Measurements from ENCODE around the gene ELP6.
"Not testable (repeated sequence)": the region's sequence is repeated elsewhere in the genome, so short reads cannot be mapped to it uniquely, and the experiment has no call there.

Gene ELP6

DNA sequence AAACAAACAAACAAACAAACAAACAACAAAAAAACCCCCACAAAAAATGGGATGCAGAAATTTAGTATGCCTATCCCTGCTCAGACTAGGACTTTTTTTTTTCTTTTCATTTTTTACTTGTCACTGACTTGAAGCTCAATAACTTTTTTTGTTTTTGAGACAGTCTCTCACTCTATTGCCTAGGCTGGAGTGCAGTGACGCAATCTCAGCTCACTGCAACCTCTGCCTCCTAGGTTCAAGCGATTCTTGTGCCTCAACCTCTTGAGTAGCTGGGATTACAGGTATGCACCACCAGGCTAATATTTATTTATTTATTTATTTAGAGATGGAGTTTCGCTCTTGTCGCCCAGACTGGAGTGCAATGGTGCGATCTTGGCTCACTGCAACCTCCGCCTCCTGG, 8.2 kb downstream of the ELP6 start:
- not testable (repeated sequence) for DNase-seq

DNA sequence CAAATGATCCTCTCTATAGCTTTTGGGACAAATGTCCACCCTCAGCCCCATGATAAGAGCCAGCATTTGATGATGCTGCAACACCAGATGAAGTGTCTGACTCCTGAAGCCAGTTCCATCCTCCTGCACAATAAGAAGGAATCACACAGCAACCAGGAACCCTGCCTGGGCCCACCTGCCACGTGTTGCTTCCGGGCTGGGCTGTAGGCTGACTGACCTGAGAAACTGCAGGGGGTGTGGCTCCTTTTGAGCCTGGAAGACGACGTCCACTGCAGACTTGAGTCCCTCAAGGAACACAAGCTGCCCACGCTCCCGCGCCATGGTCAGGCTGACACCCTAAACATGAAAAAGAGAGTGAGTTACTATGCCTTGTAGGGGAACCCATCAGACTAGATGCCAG, 9.4 kb downstream of the ELP6 start:
- DNase-seq, result no peak

DNA sequence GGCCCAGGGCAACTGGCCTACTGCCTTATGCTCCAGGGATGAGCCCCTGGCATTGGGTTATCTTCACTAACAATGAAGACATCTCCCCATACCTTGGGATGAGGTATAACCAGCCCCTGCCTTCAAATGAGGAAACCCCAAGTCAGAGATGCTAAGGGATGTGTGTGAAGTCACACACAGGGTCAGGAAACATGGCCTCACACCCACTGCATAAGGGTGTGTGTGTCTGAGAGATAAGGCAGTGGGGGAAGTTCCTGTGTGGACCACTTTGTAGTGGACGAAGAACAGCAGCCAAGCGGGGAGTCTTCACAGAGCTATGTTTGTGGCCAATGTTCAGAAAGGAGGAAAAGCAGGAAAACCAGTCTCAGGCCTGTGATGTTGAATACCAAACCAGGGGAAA, 10.5 kb downstream of the ELP6 start:
- DNase-seq, result no peak

DNA sequence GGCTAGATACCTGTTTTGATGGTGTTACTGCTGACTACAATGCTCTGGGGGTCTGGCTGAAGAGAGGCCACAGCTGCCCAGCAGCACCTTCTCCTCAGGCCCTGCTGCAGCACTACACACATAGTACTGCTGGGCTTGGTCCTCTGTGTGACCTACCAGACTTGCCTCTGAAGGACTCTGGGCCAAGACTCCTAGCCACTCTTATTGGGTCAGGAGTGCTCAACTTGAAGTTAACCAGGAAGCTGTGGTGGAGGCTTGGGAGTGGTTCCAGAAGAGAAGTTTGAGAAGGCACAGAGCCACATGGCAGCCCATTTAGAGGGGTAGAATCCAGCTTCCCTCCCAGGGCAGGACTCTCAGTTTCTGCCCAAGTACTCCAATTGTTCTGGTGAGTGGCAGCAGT, 16.6 kb downstream of the ELP6 start:
- DNase-seq, result no peak

DNA sequence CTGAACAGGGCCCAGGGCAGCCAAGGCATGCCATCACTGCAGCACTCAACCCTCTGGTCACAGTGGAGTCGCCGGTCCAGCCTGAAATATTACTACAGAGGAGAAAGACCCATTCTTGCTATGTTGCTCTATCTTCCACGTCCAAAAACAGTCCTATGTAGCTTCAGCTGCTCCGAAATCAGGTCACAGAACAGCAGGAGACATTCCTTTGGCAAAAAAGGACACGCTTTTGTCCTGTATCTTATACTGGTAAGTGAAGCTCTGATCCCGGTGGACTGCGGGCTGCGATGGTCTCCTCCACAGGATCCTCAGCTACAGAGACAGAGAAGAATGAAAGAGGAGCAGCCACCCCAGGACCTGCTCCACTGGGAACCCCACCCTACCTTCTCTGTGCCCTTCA, 17.6 kb downstream of the ELP6 start:
- no peak for DNase-seq

DNA sequence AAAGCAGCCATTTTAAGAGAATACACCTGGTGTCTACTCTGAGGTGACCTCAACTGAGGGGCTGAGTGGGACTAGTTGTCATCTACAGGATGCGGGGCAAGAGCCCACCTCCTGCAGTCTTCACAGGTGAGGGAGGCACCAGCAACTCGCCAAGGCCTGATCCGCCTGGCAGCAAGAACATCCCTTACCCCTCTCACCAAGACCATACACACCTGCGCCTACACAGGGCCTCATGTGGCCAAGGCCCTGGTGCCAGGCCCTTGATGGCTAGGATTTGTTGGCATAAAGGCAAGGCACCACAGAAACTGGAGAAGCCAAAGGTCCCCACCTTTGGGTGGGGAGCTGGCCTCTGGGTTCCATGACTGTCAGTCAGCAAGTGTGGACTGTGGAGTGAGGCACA, 18.4 kb downstream of the ELP6 start:
- no peak for DNase-seq

DNA sequence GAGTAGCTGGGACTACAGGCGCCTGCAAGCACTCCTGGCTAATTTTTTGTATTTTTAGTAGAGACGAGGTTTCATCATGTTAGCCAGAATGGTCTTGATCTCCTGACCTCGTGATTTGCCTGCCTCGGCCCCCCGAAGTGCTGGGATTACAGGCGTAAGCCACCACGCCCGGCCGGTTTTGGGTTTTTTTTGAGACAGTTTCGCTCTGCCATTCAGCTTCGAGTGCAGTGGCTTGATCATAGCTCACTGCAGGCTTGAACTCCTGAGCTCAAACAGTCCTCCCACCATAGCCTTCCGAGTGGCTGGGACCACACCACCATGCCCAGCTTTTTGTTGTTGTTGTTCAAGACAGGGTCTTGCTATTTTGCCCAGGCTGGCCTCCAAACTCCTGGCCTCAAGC, 21.7 kb downstream of the ELP6 start:
- no peak for DNase-seq

DNA sequence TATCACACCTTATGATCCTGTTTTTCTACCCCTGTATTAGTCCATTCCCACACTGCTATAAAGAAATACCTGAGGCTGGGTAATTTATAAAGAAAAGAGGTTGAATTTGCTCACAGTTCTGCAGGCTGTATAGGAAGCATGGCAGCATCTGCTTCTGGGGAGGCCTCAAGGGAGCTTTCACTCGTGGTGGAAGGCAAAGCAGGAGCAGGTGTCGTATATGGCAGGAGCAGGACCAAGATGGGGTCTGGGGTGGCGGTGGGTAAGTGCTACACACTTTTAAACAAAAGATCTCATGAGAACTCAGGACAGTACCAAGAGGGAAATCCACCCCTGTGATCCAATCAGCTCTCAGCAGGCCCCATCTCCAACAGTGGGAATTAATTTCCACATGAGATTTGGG, 22.3 kb downstream of the ELP6 start:
- no peak for DNase-seq

DNA sequence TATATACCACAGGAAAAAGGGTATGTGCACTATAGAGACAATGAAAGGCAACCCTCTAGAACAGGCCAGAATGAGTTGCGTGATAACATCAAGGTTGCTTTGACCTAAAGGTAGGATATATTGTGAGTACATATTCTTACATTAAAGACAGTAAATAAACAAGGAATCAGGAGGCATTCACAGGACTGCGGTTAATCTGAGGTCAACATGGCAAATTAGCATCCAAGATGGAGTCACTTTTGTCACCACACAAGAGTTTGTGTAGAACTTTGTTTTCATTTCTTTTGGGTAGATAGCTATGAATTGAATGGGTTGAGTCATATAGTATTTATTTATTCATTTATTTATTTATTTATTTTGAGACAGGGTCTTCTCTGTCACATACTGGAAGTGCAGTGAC, 26.2 kb downstream of the ELP6 start:
- no peak for DNase-seq

DNA sequence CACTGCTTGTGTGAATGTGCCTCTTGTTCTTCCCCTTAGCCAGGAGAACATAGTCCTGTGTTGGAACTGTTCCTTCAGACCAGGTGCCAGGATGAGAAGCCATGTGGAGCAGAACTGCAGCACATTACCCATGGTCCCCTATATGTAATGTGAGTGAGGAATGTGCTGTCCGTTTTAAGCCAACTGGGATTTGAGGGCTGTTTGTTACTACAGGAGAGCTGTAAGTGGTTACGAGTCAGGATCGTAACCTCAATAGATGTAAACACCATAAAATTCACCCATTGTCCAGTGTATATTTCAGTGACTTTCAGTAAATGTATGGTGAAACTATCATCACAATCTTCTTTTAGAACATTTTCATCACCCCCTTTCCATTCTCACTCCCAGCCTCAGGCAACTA, 27.7 kb downstream of the ELP6 start:
- DNase-seq, result no peak

DNA sequence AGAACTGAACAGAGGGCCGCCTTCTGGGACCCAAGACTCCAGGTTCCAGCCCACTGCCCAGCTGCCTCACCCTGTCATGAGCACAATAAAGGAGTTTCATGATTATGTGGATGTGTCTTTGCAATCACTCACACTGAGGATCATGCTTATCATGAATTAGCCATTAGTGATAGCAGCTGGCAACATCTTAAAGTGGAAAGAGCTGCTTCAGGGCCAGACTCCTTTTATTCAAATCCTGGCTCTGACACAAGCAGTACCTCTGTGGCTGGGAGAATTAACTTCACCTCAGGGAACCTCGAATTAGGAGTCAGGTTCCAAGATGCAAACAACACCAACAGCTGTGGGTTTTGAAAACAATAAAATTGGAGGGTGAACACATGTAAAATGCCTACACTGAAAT, 31.1 kb downstream of the ELP6 start:
- DNase-seq, result no peak

DNA sequence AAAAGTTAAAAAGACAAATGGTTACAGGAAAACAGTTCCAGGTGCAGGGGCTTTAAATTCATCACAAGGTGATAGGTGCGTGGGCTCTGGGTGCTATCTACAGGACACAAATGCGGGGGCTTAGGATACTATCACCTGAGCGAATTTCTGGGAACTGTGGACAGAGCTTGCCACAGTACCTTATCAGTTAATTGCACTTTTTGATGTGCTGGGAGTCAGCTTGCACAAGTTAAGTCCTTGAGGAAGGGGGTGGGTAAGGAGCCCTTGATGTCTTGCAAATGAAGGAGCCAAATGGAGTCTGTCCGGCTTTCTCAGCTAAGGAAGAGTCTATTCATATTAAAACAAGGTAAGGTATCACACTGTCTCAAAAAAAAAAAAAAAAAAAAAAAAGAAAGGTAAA, 31.7 kb downstream of the ELP6 start:
- DNase-seq, result not testable (repeated sequence)

DNA sequence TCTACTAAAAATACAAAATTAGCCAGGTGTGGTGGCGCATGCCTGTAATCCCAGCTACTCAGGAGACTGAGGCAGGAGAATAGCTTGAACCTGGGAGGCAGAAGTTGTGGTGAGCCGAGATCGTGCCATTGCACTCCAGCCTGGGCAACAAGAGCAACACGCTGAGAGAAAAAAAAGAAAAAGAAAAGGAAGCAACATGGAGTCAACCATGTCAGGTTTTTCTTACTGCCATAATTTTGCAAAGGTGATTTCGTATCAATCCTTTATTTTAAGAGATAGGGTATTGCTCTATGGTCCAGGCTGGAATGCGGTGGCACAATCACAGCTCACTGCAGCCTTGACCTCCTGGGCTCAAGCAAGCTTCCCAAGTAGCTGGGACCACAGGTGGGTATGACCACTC, 33.2 kb downstream of the ELP6 start:
- DNase-seq, result not testable (repeated sequence)

DNA sequence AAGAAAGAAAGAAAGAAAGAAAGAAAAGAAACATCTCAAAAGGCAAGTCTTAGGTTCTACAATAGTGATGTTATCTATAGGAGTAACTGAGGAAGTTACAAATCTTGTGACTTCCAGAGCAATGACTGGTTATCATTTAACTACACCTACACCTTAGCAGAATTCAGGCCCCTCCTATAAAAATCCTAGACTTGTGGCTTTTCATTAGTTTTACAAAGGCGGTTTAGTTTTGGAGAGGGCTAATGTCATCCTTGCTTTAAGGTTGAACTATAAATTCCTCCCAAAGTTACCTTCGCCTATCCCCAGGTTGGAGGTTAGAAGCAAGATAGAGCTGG, 33.7 kb downstream of the ELP6 start:
- DNase-seq, result no peak

DNA sequence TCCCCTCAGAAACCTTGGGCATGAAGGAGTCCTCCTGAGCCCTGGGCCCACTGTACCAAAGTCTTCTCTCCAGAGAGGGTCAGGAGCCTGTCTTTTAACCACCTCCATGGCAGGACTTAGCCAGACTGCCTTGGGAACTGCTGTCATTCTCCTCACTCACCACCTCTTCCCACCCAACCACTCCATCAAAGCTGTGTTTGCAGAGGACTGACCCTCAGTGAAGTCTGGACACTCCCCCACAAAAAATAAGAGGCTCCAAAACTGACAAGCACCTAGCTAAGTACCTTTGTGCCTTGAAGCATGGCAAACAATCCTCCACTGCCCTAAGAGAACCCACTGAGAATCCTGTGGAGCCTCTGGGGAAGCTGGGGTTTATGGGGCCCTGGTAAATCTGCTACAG, 35.5 kb downstream of the ELP6 start:
- DNase-seq, result no peak

DNA sequence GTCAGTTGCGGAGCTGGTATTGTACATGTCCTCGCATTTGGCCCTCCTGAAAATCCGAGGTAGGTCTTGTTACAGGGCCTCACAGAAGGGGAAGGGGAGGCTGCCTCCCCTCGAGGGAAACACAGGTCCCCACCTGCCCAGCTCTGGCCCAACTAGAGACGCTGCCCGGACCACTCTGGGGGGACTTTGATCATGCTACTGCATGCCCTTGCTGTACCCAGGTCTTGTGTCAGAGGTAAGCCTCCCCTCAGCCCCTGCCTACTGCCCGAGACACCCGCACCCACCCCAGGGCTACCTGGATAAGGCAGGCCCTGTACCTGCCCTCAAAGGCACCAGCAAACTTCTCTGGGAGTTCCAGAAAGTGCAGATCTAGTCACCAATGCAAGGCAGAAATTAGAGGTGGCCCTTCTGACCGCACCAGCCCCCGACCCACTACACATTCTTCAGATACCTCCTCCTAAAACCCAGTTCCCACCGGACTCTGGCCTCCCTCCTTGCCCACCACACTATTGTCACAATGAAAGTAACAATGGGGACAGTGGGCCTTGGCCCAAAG, 36.8 kb downstream of the ELP6 start:
- no peak for DNase-seq

DNA sequence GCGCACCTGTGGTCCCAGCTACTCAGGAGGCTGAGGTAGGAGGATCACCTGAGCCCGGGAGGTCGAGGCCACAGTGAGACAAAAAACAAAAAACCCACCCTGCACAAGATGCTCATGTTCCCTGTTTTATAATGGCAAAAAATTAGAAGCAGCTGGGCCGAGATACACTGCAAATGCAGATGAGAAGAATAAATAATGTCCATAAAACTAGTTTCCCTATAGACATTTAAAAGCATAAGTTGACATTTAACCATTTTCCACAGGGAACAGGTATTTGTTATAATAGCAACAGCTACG, 37.2 kb downstream of the ELP6 start:
- no peak for DNase-seq

DNA sequence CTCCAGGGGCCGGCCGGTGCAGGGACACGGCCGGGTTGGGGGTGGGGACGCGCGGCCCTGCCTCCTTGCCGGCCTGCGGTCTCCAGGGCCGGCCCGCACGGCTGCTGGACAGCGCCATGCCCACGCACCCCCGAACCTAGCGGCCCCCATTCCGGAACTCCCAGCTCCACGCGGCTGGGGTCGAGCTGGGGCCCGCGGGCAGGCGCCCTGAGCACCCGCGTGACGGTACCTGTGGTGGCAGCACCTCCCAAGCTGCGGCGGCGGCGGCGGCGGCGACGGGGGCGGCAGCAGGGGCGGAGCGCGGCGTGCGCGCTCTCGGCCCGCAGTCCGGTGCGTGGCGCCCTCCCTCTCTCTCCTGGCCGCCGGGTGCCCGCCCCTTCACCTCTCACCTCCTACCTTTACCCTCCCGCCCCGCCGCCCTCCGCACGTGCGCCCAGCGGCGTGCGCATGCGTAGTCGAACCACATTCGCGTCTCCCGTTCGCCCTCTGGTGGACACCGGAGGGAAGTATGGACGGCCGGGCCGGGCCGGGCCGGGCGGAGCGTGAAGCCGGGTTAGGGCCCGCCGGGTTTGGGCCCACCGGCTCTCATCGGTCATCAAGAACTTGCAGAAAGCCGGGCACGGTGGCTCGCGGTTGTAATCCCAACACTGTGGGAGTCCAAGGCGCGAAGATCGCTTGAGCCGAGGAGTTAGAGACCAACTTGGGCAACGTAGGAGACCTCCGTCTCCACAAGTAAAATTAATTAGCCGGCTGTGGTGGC, 37.8 kb downstream of the ELP6 start, which contains the start of gene SCAP:
SCAP (minus strand) TSS at position 372 of the 760 bp plus-strand sequence. CDS start 32,948 bp downstream, outside the sequence.
- DNase-seq, result peak; percentile 94

DNA sequence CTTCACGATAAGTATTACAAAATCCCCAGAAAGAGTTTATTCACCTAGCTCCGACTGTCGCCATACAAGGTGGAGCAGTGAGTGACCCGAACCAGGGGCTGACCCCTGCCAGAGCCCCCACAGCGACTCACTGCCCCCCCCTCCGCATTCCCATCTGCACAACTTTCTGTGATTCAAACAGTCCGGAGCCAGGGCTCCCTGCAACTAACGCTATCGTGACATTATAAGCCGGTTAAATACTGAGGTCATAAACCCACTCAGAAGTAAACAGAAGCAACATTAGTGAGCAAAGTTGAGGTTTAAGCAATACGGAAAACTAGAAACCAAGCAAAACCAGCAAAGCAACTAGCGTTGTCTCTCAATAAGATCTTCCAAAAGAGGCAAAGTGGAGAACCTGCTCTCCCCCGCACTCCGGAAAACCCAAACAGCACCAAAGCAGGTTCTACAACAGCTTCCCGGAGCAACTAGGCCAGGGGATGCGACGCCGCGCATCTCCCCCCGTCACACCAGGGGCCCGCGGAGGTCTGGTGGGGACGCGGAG, 38.4 kb downstream of the ELP6 start:
- no peak for DNase-seq

DNA sequence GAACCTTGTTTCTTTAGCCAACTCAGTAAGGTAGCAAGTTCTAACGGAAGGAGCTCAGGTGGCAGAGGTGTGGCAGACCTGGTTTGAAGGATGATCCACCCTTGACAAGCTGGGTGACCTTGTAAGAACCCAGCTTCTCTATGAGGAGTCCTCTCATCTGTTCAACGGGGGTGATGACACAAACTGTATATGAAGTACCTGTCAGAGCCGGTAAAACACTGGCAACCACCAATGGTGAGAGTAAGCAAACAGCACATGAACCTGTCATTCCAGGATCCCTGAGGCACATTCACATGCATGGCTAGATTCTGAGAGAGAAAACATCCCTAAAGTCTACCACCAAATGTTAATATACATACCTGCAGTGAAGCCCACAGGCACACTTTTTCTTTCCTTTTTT, 40.1 kb downstream of the ELP6 start:
- DNase-seq, result no peak

DNA sequence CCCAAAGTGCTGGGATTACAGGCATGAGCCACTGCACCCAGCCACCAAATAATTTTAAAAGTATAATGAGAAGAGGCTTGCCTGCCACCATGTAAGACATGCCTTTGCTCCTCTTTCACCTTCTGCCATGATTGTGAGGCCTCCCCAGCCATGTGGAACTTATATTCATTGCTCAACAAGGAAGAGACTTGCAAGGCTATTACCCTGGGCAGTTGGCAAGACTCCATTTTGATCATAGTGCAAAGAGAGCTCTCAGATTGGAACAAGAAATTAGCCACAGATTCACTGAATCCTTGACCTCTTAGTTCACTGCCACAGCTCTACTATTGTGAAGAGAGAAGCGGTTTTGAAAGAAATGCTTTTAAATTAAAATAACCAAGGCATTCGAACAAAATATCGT, 43.9 kb downstream of the ELP6 start:
- no peak for DNase-seq

DNA sequence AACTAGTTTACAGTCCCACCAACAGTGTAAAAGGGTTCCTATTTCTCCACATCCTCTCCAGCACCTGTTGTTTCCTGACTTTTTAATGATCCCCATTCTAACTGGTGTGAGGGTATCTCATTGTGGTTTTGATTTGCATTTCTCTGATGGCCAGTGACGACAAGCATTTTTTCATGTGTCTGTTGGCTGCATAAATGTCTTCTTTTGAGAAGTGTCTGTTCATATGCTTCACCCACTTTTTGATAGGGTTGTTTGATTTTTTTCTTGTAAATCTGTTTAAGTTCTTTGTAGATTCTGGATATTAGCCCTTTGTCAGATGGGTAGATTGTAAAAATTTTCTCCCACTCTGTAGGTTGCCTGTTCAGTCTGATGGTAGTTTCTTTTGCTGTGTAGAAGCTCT, 45.2 kb downstream of the ELP6 start:
- DNase-seq, result not testable (repeated sequence)

DNA sequence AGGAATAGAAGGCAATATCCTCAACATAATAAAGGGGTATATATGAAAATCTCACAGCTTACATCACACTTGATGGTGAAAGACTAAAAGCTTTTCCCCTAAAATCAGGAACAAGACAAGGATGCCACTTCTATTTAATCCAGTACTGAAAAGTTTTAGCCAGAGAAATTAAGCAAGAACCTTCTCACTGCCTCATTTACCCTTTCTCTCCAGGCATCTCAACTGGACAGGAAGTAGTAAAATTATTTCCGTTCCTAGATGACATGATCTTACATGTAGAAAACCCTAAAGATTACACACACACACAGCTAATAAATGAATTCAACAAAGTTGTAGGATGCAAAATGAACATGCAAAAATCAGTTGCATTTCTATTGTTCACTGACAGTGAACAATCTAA, 48.9 kb downstream of the ELP6 start:
- DNase-seq, result no peak

DNA sequence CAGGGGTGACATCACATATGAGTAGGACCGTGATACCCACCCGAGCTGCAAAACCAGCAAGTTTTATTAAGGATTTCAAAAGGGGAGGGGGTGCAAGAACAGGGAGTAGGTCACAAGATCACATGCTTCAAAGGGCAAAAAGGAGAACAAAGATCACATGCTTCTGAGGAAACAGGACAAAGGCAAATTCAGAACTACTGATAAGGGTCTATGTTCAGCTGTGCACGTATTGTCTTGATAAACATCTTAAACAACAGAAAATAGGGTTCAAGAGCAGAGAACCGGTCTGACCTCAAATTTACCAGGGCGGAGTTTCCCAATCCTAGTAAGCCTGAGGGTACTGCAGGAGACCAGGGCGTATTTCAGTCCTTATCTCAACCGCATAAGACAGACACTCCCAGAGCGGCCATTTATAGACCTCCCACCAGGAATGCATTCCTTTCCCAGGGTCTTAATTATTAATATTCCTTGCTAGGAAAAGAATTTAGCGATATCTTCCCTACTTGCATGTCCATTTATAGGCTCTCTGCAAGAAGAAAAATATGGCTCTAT, 53.9 kb downstream of the ELP6 start:
- DNase-seq, result not testable (repeated sequence)

DNA sequence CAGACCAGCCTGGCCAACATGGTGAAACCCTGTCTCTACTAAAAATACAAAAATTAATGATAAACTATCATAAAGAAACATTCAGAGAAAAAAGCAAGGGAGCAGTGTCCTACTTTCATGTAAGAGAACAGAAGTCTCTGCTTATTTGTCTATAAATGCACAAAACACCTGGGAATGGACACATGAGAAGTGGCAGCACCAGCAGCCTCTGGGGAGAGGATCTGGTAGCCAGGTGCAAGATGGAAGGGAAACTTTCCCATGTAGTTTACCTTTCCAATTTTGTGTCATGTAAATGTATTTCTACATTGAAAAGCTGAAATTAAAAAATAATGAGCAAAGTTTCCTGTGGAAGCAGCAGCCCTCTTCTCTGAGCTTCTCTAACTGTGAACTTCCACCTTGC, 56.5 kb downstream of the ELP6 start:
- no peak for DNase-seq

All from activated naive CD4-positive, alpha-beta T cell treated with anti-CD3 and anti-CD28 coated beads, Interleukin-2, amount 50 U/mL, for 16 hours (primary cell).